GM12878 (cell line): ENCODE measurements around the gene SLC34A3. TPM values are rescaled to one million over a fixed set of nuclear protein-coding genes. Genes with fewer than 3 reads are reported as not detected.

Experiments used
- ATAC-seq: fragments of 200-7000 bp; cut with Tn5 transposase; 3 replicates; pipeline ENCODE4 v1.9.1; 2020; ENCODE audit warnings: mild to moderate bottlenecking, moderate library complexity
- BruUV-seq: library from RNA; stranded (reverse); fragments of 400-500 nt; replicated peaks from 2 replicates; lab custom pipeline; 2021; lab: Mats Ljungman, UMichigan
- CTCF ChIA-PET: fragments of 300-600 bp; sonication (Branson Sonifier 250); formaldehyde crosslinking; extraction: SDS; loops from one replicate; lab custom pipeline; 2021; ENCODE audit warnings: inconsistent platforms; lab: Yijun Ruan, JAX
- POLR2A ChIA-PET: fragments of 350-600 bp; formaldehyde crosslinking; extraction: SDS; loops from one replicate; lab custom pipeline; 2021; ENCODE audit warnings: inconsistent platforms; lab: Charles Lee
- RAD21 ChIA-PET: fragments of 300-600 bp; sonication (Branson Sonifier 250); formaldehyde crosslinking; loops from one replicate; lab custom pipeline; 2023; ENCODE audit warnings: antibody characterized with exemption; ENCODE audit not compliant: unreplicated experiment; lab: Charles Lee
- SMC1A ChIA-PET: fragments of 300-600 bp; sonication (Branson Sonifier 250); formaldehyde crosslinking; loops from one replicate; lab custom pipeline; 2023; ENCODE audit not compliant: unreplicated experiment, uncharacterized antibody; lab: Charles Lee
- DNase-seq: peaks from one replicate; pipeline ENCODE4 v3.0.0-alpha.2; 2011; ENCODE audit warnings: low read depth, low spot score
- FAIRE-seq: peaks from 3 replicates; lab custom pipeline; 2011; peaks lifted over from hg19 to GRCh38; lab: Jason Lieb, UNC
- H2AFZ ChIP-seq: 2 replicates; pipeline ENCODE4 v1.6.0; 2011; ENCODE audit warnings: low read depth, low read length, control low read depth; ENCODE audit not compliant: control insufficient read depth
- H3K27ac ChIP-seq: 2 replicates; pipeline ENCODE4 v1.5.1; 2011; ENCODE audit warnings: control low read depth; ENCODE audit not compliant: control insufficient read depth, insufficient read depth
- H3K27me3 ChIP-seq, 2 experiments: replicated peaks in 1 of 2; 2 replicates each; pipeline versions ENCODE4 v1.6.0 to v1.6.1; 2011; ENCODE audit warnings: low read length in 1 of 2; ENCODE audit not compliant: control insufficient read depth in 2 of 2, insufficient read depth in 2 of 2
- H3K36me3 ChIP-seq, 2 experiments: 2 replicates each; pipeline ENCODE4 v1.5.1; 2011; ENCODE audit warnings: low read length in 1 of 2; ENCODE audit not compliant: control insufficient read depth in 2 of 2, insufficient read depth in 2 of 2
- H3K4me1 ChIP-seq: 2 replicates; pipeline ENCODE4 v1.6.1; 2011; ENCODE audit warnings: mild to moderate bottlenecking, low read length, moderate library complexity, mixed read lengths; ENCODE audit not compliant: control insufficient read depth, insufficient read depth
- H3K4me2 ChIP-seq: 2 replicates; pipeline ENCODE4 v1.6.0; 2011; ENCODE audit warnings: control low read depth; ENCODE audit not compliant: control insufficient read depth, insufficient read depth
- H3K4me3 ChIP-seq: fragments of 200-600 bp; sonication (generic); 2 replicates; pipeline ENCODE4 v1.5.1; 2016
- H3K79me2 ChIP-seq: 2 replicates; pipeline ENCODE4 v1.6.0; 2011; ENCODE audit warnings: low read length; ENCODE audit not compliant: control insufficient read depth, insufficient read depth
- H3K9ac ChIP-seq: 2 replicates; pipeline ENCODE4 v1.8.0; 2011; ENCODE audit warnings: low read length, control low read depth, mixed read lengths; ENCODE audit not compliant: control insufficient read depth, insufficient read depth
- H3K9me3 ChIP-seq: replicated peaks from 3 replicates; pipeline ENCODE4 v1.5.1; 2011; ENCODE audit warnings: mild to moderate bottlenecking, low read length; ENCODE audit not compliant: control insufficient read depth, insufficient read depth
- H4K20me1 ChIP-seq: 2 replicates; pipeline ENCODE4 v1.6.0; 2011; ENCODE audit not compliant: control insufficient read depth, insufficient read depth
- ATF7 ChIP-seq: fragments of 450-650 bp; IDR thresholded peaks from 2 replicates; pipeline ENCODE4 v1.6.1; 2016; ENCODE audit warnings: low read depth, mild to moderate bottlenecking
- BACH1 ChIP-seq: fragments of 450-650 bp; IDR thresholded peaks from 2 replicates; pipeline ENCODE4 v1.6.1; 2017; ENCODE audit warnings: mild to moderate bottlenecking, borderline replicate concordance
- BRCA1 ChIP-seq: IDR thresholded peaks from 2 replicates; pipeline ENCODE4 v1.6.1; 2011; ENCODE audit warnings: low read depth, low read length, improper control_type of control experiment
- CHD4 ChIP-seq: fragments of 200-600 bp; sonication (generic); IDR thresholded peaks from 2 replicates; pipeline ENCODE4 v1.6.1; 2016; ENCODE audit warnings: mild to moderate bottlenecking
- GABPA ChIP-seq: IDR thresholded peaks from 2 replicates; pipeline ENCODE4 v1.6.1; 2014; ENCODE audit warnings: antibody characterized with exemption, low read depth, mild to moderate bottlenecking, inconsistent platforms
- NFYB ChIP-seq: IDR thresholded peaks from 2 replicates; pipeline ENCODE4 v1.6.1; 2011; ENCODE audit warnings: low read depth, mild to moderate bottlenecking, low read length, improper control_type of control experiment, moderate library complexity; ENCODE audit not compliant: insufficient read depth
- STAT3 ChIP-seq: IDR thresholded peaks from 2 replicates; pipeline ENCODE4 v1.6.1; 2011; ENCODE audit warnings: low read depth, low read length, improper control_type of control experiment
- ZNF24 ChIP-seq: fragments of 450-650 bp; IDR thresholded peaks from 2 replicates; pipeline ENCODE4 v1.6.1; 2017; ENCODE audit warnings: antibody characterized with exemption, mild to moderate bottlenecking
- ZNF384 ChIP-seq: IDR thresholded peaks from 2 replicates; pipeline ENCODE4 v1.6.1; 2012; ENCODE audit warnings: low read depth, mild to moderate bottlenecking, low read length, improper control_type of control experiment, borderline replicate concordance
- ZNF687 ChIP-seq: fragments of 450-650 bp; IDR thresholded peaks from 2 replicates; pipeline ENCODE4 v1.6.1; 2017; ENCODE audit warnings: mild to moderate bottlenecking, moderate library complexity
- WGBS: methylation state at CpG from one replicate; pipeline ENCODE4 v1.1.6; 2016; ENCODE audit warnings: low lambda C conversion rate; ENCODE audit not compliant: insufficient replicate concordance, insufficient coverage; ENCODE audit errors: missing lambda C conversion rate; 5-methylcytosine and 5-hydroxymethylcytosine counted together
- in situ Hi-C: fragments of 300-500 bp; cut with MboI; formaldehyde crosslinking; loops from 9 replicates; pipeline ENCODE4 v1.14.3; 2018; ENCODE audit warnings: mixed read lengths
- intact Hi-C: fragments of 100-400 bp; cut with micrococcal nuclease; formaldehyde crosslinking; loops from one replicate; pipeline ENCODE4 v1.14.2; 2022; ENCODE audit not compliant: unreplicated experiment
- polyA plus RNA-seq, 11 experiments: library from polyadenylated mRNA; depleted of rRNA in 4 of 11; unstranded in 6 of 11; stranded (reverse) in 5 of 11; fragments of >200 nt; fragmentation: Nextera tagmentation in 4 of 11; fragmentation: Illumina TruSeq in 1 of 11; extraction: Ambion mirVana in 4 of 11; extraction: Trizol in 1 of 11; gene quantifications; 1 replicate in 1 of 11; 2 replicates in 10 of 11; pipeline versions ENCODE4 v1.2.1 to v1.2.3, GENCODE V29; 2011 to 2016; ENCODE audit warnings: inconsistent platforms in 2 of 11, missing spikeins in 2 of 11, low read depth in 1 of 11
- total RNA-seq, 4 experiments: library from RNA; depleted of rRNA in 3 of 4; stranded (reverse); fragments of >200 nt in 3 of 4; fragmentation: Illumina TruSeq in 1 of 4; extraction: Trizol in 1 of 4; gene quantifications; 2 replicates each; pipeline versions ENCODE4 v1.2.1 to v1.2.3, GENCODE V29; 2013 to 2021

SLC34A3 gene
- total and polyA plus RNA-seq, 10 of the 15 experiments (the other 5 are each of a cell fraction or from before 2014, with no cell fraction given) = not detected

- TF ChIP-seq BACH1 (no peak), ATF7 (no peak), STAT3 (no peak), CHD4 (no peak), ZNF384 (no peak), GABPA (no peak), BRCA1 (no peak), NFYB (no peak), ZNF687 (no peak), ZNF24 (no peak)
- TF ChIP-seq, all 136 proteins: peak for 0
- no peaks in the 10 kb centered on the region for H3K27me3 ChIP-seq
- no peak overlapping the region for H3K4me3 ChIP-seq
- ChIA-PET POLR2A (no interaction called here), CTCF (interaction anchor here (1.2 kb wide), 1 partner anchor 112 kb away, joined by 4 read pairs; no protein-coding TSS in a partner anchor), SMC1A (no interaction called here), RAD21 (no interaction called here)
- BruUV-seq = no TSS peak
- H3K9ac ChIP-seq = no peak overlapping the region
- H3K9me3 ChIP-seq = no peaks in the 10 kb centered on the region
- no peak overlapping the region for H3K27ac ChIP-seq
- H3K79me2 ChIP-seq = no peaks in the 10 kb centered on the region
- H4K20me1 ChIP-seq = no peaks in the 10 kb centered on the region
- in situ Hi-C loops (no loop called here), intact Hi-C loops (no loop called here)
- 45% methylated on average over 20 of the region's 23 CpGs for WGBS
- no peak for FAIRE-seq
- no peaks in the 10 kb centered on the region for H3K36me3 ChIP-seq
- peaks cover 5% of the 10 kb centered on the region for H3K4me1 ChIP-seq
- no peak for ATAC-seq
- no peak for DNase-seq
- H3K4me2 ChIP-seq = no peak overlapping the region
- no peak overlapping the region for H2AFZ ChIP-seq
Measured at GRCh38 chr9:137231372-137232039, 805 bp downstream of the SLC34A3 start.
